GM12873 (cell line): ENCODE results near the gene PAK4.

ENCODE experiments used
- TF ChIP-seq, protein P1 (sequence below): IDR thresholded peaks from 2 replicates; pipeline ENCODE4 v1.5.1; 2012; ENCODE audit warnings: low read depth, mild to moderate bottlenecking, moderate library complexity, low read length, control low read depth; ENCODE audit not compliant: insufficient read depth; ENCODE audit errors: missing control alignments

PAK4 gene

DNA sequence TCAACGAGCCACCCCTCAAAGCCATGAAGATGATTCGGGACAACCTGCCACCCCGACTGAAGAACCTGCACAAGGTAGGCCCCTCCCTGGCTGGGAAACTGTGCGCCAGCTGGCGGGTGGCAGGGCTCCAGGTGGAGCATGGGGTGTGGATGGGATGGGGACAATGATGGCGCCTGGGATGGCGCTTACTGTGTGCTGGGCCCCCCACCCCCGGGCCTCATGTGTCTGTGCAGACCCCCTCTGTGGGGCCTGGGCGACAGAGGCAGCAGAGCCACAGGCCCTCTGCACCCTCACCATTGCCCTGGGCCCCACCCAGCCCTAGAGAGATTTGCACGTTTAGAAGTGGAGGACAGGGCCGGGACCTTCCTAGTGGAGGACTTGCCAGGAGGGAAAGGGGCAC lies 52.1 kb downstream of the PAK4 start:
- TF ChIP-seq, protein P1, sequence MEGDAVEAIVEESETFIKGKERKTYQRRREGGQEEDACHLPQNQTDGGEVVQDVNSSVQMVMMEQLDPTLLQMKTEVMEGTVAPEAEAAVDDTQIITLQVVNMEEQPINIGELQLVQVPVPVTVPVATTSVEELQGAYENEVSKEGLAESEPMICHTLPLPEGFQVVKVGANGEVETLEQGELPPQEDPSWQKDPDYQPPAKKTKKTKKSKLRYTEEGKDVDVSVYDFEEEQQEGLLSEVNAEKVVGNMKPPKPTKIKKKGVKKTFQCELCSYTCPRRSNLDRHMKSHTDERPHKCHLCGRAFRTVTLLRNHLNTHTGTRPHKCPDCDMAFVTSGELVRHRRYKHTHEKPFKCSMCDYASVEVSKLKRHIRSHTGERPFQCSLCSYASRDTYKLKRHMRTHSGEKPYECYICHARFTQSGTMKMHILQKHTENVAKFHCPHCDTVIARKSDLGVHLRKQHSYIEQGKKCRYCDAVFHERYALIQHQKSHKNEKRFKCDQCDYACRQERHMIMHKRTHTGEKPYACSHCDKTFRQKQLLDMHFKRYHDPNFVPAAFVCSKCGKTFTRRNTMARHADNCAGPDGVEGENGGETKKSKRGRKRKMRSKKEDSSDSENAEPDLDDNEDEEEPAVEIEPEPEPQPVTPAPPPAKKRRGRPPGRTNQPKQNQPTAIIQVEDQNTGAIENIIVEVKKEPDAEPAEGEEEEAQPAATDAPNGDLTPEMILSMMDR, result no peak

GRCh38 chr19:39178296-39179006 lies 52.9 kb downstream of the PAK4 start:
- TF ChIP-seq, protein P1, result no peak

DNA sequence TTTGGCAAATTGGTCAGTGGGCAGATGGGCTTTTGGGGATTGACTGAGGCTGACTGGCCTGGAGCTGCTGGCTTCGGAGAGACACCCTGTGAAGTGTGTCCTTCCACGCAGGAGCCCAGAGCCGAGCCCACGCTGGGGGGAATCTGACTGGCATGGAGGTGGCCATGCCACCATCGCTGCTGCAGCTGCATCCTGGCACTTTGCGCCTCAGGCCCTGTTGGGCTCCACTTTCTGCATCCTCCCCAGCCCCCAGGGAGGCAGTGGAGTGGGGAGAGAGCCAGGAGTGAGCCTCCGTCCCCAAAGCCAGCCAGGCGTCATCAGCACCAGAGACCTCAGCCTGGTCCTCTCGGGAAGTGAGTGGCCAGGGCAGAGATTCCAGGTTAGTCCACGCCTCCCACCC lies 54.2 kb downstream of the PAK4 start:
- TF ChIP-seq, protein P1, result no peak

GRCh38 chr19:39180749-39181148 lies 55.2 kb downstream of the PAK4 start:
- TF ChIP-seq, protein P1, result no peak

- TF ChIP-seq, protein P1, result no peak
Measured at GRCh38 chr19:39181500-39182173, 56.1 kb downstream of the PAK4 start.

DNA sequence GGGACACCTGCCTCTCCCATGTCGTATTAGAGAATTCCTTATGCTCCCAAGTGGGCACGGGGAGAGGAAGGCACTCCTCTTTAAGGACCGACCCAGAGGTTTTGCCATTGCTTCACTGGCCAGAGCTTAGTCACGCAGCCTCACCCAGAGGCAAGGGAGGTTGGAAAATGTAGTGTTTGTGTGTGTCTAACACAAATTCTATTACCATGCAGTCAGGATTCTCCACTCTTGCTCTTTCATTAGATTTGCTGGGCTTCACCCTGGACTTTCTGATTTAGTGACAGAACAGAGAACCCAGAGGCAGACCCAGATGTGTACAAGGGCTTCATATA lies 56.6 kb downstream of the PAK4 start:
- TF ChIP-seq, protein P1, result no peak

DNA sequence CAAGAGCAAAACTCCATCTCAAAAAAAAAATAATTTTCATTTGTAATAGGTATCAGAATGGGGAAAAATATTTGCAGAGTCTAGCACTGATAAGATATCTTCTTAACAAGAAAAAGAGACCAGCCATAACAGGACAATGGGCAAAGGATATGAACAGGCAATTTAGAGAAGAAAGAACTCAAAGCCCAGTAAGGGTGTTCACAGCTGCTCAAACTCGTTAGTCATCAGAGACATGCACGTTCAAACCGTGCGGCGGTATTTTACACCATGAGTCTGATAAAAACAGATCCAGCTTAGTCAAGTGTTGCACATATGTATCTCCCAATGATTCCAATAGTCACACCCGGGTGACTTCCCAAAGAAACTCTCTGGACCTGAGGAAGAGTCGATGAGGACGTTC lies 57.5 kb downstream of the PAK4 start:
- TF ChIP-seq, protein P1, result no peak
